PC-9 (cell line): ENCODE results near the gene FLT4. TPM values are rescaled to one million over a fixed set of nuclear protein-coding genes. Genes with fewer than 3 reads are reported as not detected.

Experiments used
- BruUV-seq: library from RNA; stranded (reverse); fragments of 400-500 nt; replicated peaks from 2 replicates; lab custom pipeline; 2021; lab: Mats Ljungman, UMichigan
- CTCF ChIA-PET: fragments of 300-600 bp; sonication (Branson Sonifier 250); formaldehyde crosslinking; loops from one replicate; lab custom pipeline; 2022; ENCODE audit warnings: antibody characterized with exemption; lab: Charles Lee
- POLR2A ChIA-PET: fragments of 300-600 bp; sonication (Branson Sonifier 250); formaldehyde crosslinking; loops from one replicate; lab custom pipeline; 2022; ENCODE audit warnings: antibody characterized with exemption; ENCODE audit not compliant: unreplicated experiment; lab: Charles Lee
- DNase-seq, 2 experiments: peaks; one replicate each; pipeline versions ENCODE4 v3.0.0 to v3.0.0-alpha.2; 2015 to 2022; ENCODE audit warnings: mixed read lengths in 1 of 2
- H2AFZ ChIP-seq: fragments of 200-600 bp; sonication (generic); 2 replicates; pipeline ENCODE4 v1.8.1; 2017; ENCODE audit warnings: antibody characterized with exemption
- H3F3A ChIP-seq: fragments of 200-600 bp; sonication (generic); 2 replicates; pipeline ENCODE4 v1.8.1; 2017; ENCODE audit warnings: antibody characterized with exemption, mild to moderate bottlenecking, low read depth; ENCODE audit not compliant: insufficient read depth
- H3K27ac ChIP-seq: fragments of 200-600 bp; sonication (generic); 2 replicates; pipeline ENCODE4 v1.6.1; 2016; ENCODE audit warnings: mixed run types
- H3K27me3 ChIP-seq: fragments of 200-600 bp; sonication (generic); 2 replicates; pipeline ENCODE4 v1.6.1; 2016; ENCODE audit warnings: low read depth, mixed run types; ENCODE audit not compliant: insufficient read depth
- H3K36me3 ChIP-seq: fragments of 200-600 bp; sonication (generic); 2 replicates; pipeline ENCODE4 v1.6.1; 2016; ENCODE audit warnings: low read depth, mixed run types
- H3K4me1 ChIP-seq: fragments of 200-600 bp; sonication (generic); replicated peaks from 2 replicates; pipeline ENCODE4 v1.6.1; 2016; ENCODE audit warnings: mixed run types; ENCODE audit not compliant: insufficient read depth
- H3K4me2 ChIP-seq: fragments of 200-600 bp; sonication (generic); 2 replicates; pipeline ENCODE4 v1.6.1; 2017; ENCODE audit warnings: mixed run types
- H3K4me3 ChIP-seq: fragments of 200-600 bp; sonication (generic); 2 replicates; pipeline ENCODE4 v1.6.1; 2016; ENCODE audit warnings: mixed run types
- H3K79me2 ChIP-seq: fragments of 200-600 bp; sonication (generic); 2 replicates; pipeline ENCODE4 v1.6.1; 2017; ENCODE audit warnings: low read depth, mixed run types
- H3K9me2 ChIP-seq: fragments of 200-600 bp; sonication (generic); 2 replicates; pipeline ENCODE4 v1.8.1; 2017; ENCODE audit warnings: mild to moderate bottlenecking; ENCODE audit not compliant: insufficient read depth
- H3K9me3 ChIP-seq: fragments of 200-600 bp; sonication (generic); 2 replicates; pipeline ENCODE4 v1.8.1; 2016; ENCODE audit warnings: low read depth; ENCODE audit not compliant: insufficient read depth
- H4K20me1 ChIP-seq: fragments of 200-600 bp; sonication (generic); 2 replicates; pipeline ENCODE4 v1.8.1; 2017; ENCODE audit not compliant: insufficient read depth
- CTCF ChIP-seq: fragments of 200-600 bp; sonication (generic); conservative IDR thresholded peaks from 2 replicates; pipeline ENCODE4 v1.6.1; 2017; ENCODE audit warnings: mixed run types, antibody characterized with exemption, mild to moderate bottlenecking, moderate library complexity
- EZH2 ChIP-seq: fragments of 200-600 bp; sonication (generic); IDR thresholded peaks from 2 replicates; pipeline ENCODE4 v1.8.0; 2017; ENCODE audit warnings: antibody characterized with exemption, low read depth
- intact Hi-C: fragments of 100-400 bp; cut with micrococcal nuclease; formaldehyde crosslinking; loops from one replicate; pipeline ENCODE4 v1.10.0; 2022; ENCODE audit not compliant: unreplicated experiment
- total RNA-seq: library from RNA; stranded (reverse); gene quantifications from 2 replicates; pipeline ENCODE4 v1.2.3, GENCODE V29; 2021

Gene FLT4
- total RNA-seq, 1 experiment from 2014 or later, result not detected

DNA sequence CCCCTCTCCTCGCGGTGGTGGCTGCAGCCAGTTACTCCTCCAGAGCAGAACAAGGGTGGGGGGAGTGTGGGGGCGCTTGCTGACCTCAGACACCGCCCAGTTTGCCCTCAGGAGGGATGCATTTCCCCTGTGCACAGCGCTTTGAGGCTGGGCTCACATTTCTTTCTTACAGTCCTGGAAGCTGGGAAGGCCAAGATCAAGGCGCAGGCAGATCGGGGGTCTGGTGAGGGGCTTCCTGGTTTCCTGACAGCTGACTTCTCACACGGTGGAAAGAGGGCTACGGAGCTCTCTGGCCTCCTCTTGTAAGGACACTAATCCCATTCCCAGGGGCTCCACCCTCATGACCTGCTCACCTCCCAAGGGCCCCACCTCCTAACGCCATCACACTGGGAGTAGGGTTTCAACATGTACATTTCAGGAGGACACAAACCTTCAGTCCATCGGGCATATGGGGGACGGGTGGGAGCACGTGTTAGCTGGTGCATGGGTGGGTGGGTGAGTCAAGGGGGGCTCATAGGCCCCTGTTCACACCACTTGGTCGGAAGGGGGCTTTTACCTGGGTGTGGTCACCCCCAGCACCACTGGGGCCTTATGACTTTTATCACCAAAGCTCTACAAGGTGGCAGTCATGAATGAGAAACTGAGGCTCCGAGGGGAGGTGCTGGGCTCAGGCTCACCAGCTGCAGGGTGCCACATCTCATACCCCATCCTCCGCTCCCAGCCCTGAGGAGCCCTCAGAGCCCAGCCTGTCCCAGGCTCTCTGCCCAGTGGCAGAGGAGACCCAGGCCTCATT is 50.4 kb downstream of the FLT4 start:
- CTCF ChIA-PET, result interaction anchor here (0.6 kb wide), 1 partner anchor 985 kb away, joined by 3 read pairs; no protein-coding TSS in a partner anchor
- DNase-seq, result no peak
- intact Hi-C loops, result no loop called here

GRCh38 chr5:180598316-180598701 is 51.1 kb downstream of the FLT4 start:
- Histone ChIP-seq H3F3A (no peaks in the 10 kb centered on the region), H3K4me2 (no peak overlapping the region), H3K4me3 (no peak overlapping the region), H3K9me2 (no peaks in the 10 kb centered on the region), H3K27me3 (peaks cover 32% of the 10 kb centered on the region), H4K20me1 (no peaks in the 10 kb centered on the region), H3K27ac (no peak overlapping the region), H3K9me3 (no peaks in the 10 kb centered on the region), H3K79me2 (no peaks in the 10 kb centered on the region), H3K4me1 (no peaks in the 10 kb centered on the region), H2AFZ (no peak overlapping the region), H3K36me3 (no peaks in the 10 kb centered on the region)
- TF ChIP-seq EZH2 (no peak), CTCF (no peak)
- POLR2A ChIA-PET, result no interaction called here
- no peak for DNase-seq
- BruUV-seq, result no TSS peak
- CTCF ChIA-PET, result interaction anchor here (0.6 kb wide), 1 partner anchor 984 kb away, joined by 3 read pairs; no protein-coding TSS in a partner anchor
- intact Hi-C loops, result no loop called here

More for the DNA sequence above, 50.4 kb downstream of the FLT4 start:
- H3K4me1 ChIP-seq, result no peaks in the 10 kb centered on the region
- POLR2A ChIA-PET, result no interaction called here
- H3K4me2 ChIP-seq, result no peak overlapping the region
- H3K4me3 ChIP-seq, result no peak overlapping the region
- BruUV-seq, result no TSS peak
- no peaks in the 10 kb centered on the region for H4K20me1 ChIP-seq
- H3K36me3 ChIP-seq, result no peaks in the 10 kb centered on the region
- no peaks in the 10 kb centered on the region for H3F3A ChIP-seq
- no peaks in the 10 kb centered on the region for H3K9me3 ChIP-seq
- peaks cover 28% of the 10 kb centered on the region for H3K27me3 ChIP-seq
- no peaks in the 10 kb centered on the region for H3K9me2 ChIP-seq
- no peak overlapping the region for H2AFZ ChIP-seq
- no peak for TF ChIP-seq CTCF
- TF ChIP-seq EZH2, result no peak
- no peaks in the 10 kb centered on the region for H3K79me2 ChIP-seq
- H3K27ac ChIP-seq, result no peak overlapping the region

DNA sequence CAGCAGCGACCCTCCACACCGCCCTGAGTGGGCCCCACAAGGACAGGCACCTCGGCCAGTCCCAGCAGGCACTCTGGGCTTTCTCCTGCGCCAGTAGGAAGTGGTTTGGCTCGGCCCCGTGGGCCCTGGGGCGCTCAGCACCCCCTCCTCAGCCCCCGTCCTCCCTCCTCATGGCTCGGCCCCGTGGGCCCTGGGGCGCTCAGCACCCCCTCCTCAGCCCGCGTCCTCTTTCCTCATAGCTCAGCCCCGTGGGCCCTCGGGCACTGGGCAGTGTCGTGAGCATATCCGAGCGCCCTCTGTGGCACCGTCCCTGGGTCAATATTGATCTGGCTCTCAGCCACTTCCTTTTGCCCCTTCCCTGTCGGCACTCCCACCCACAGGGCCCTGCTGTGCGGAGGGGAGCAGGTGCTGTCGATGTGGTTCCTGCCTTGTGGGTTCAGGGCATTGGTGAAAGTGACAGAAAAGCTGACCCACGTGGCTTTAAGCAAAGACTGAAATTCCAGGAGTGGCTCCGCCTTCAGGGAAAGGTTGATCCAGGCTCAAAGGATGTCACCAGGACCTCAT is 52.6 kb downstream of the FLT4 start:
- intact Hi-C loops, result no loop called here
- no peak for TF ChIP-seq CTCF
- TF ChIP-seq EZH2, result no peak
- Histone ChIP-seq H3F3A (no peaks in the 10 kb centered on the region), H3K27me3 (peaks cover 28% of the 10 kb centered on the region), H3K9me2 (no peaks in the 10 kb centered on the region), H3K4me1 (no peaks in the 10 kb centered on the region), H2AFZ (no peak overlapping the region), H3K27ac (no peak overlapping the region), H3K9me3 (no peaks in the 10 kb centered on the region), H3K79me2 (no peaks in the 10 kb centered on the region), H3K4me2 (no peak overlapping the region), H3K4me3 (no peak overlapping the region), H4K20me1 (no peaks in the 10 kb centered on the region), H3K36me3 (no peaks in the 10 kb centered on the region)
- BruUV-seq, result no TSS peak
- POLR2A ChIA-PET, result interaction anchor here (0.6 kb wide), 1 partner anchor 11 kb away, joined by 13 read pairs; no protein-coding TSS in a partner anchor
- no peak for DNase-seq
- CTCF ChIA-PET, result interaction anchor here (0.7 kb wide), 2 partner anchors 11 to 1383 kb away, joined by 8 to 10 read pairs; no protein-coding TSS in a partner anchor
